HepG2 (cell line): ENCODE results near the gene PRM3. TPM values are rescaled to one million over a fixed set of nuclear protein-coding genes. Genes with fewer than 3 reads are reported as not detected.

Experiments used
- CC2D1A ChIP-seq: sonication (generic); formaldehyde crosslinking; IDR thresholded peaks from 2 replicates; pipeline ENCODE4 v1.8.1; 2023; ENCODE audit warnings: mild to moderate bottlenecking, missing genetic modification reagents
- HDAC6 ChIP-seq: fragments of 200-600 bp; sonication (generic); IDR thresholded peaks from 2 replicates; pipeline ENCODE4 v1.7.0; 2017; ENCODE audit warnings: mild to moderate bottlenecking, antibody characterized with exemption, low read length, low read depth
- IKZF4 ChIP-seq: sonication (generic); formaldehyde crosslinking; IDR thresholded peaks from 2 replicates; pipeline ENCODE4 v1.5.1; 2020; ENCODE audit warnings: borderline replicate concordance, mild to moderate bottlenecking, low read depth, missing genetic modification reagents; ENCODE audit errors: not compliant biosample characterization
- KDM2A ChIP-seq: sonication (generic); formaldehyde crosslinking; IDR thresholded peaks from 2 replicates; pipeline ENCODE4 v1.4.0; 2020; ENCODE audit warnings: low read depth, missing genetic modification reagents, borderline replicate concordance
- KLF9 ChIP-seq: IDR thresholded peaks from 2 replicates; pipeline ENCODE4 v1.6.1; 2016; ENCODE audit warnings: low read depth
- MAFK ChIP-seq, 2 experiments: IDR thresholded peaks in 1 of 2; conservative IDR thresholded peaks in 1 of 2; 2 replicates each; pipeline ENCODE4 v1.6.1; 2011; ENCODE audit warnings: improper control_type of control experiment in 2 of 2, low read length in 2 of 2
- POGZ ChIP-seq: sonication (generic); formaldehyde crosslinking; IDR thresholded peaks from 2 replicates; pipeline ENCODE4 v1.4.0; 2020; ENCODE audit warnings: mild to moderate bottlenecking, missing genetic modification reagents
- POLR2G ChIP-seq: fragments of 200-400 bp; formaldehyde crosslinking; IDR thresholded peaks from 2 replicates; pipeline ENCODE4 v1.6.1; 2018; ENCODE audit warnings: mild to moderate bottlenecking, low read depth, low read length, moderate library complexity
- SMAD3 ChIP-seq: sonication (generic); formaldehyde crosslinking; IDR thresholded peaks from 2 replicates; pipeline ENCODE4 v1.4.0; 2020; ENCODE audit warnings: missing genetic modification reagents
- STAT5B ChIP-seq: sonication (generic); formaldehyde crosslinking; IDR thresholded peaks from 2 replicates; pipeline ENCODE4 v1.4.0; 2020; ENCODE audit warnings: missing genetic modification reagents
- TAF1 ChIP-seq: sonication (generic); formaldehyde crosslinking; IDR thresholded peaks from 2 replicates; pipeline ENCODE4 v1.4.0; 2020; ENCODE audit warnings: missing genetic modification reagents
- ZEB1 ChIP-seq: IDR thresholded peaks from 2 replicates; pipeline ENCODE4 v1.6.1; 2012; ENCODE audit warnings: mild to moderate bottlenecking, low read depth, inconsistent platforms; ENCODE audit not compliant: insufficient replicate concordance
- ZFP82 ChIP-seq: sonication (generic); formaldehyde crosslinking; IDR thresholded peaks from 2 replicates; pipeline ENCODE4 v1.5.1; 2020; ENCODE audit warnings: mild to moderate bottlenecking, missing genetic modification reagents, borderline replicate concordance
- ZNF430 ChIP-seq: sonication (generic); formaldehyde crosslinking; IDR thresholded peaks from 2 replicates; pipeline ENCODE4 v1.9.0; 2021; ENCODE audit warnings: mild to moderate bottlenecking, missing genetic modification reagents
- polyA plus RNA-seq, 8 experiments: library from polyadenylated mRNA; depleted of rRNA in 3 of 8; stranded (reverse) in 7 of 8; unstranded in 1 of 8; fragments of >200 nt; fragmentation: Illumina TruSeq in 4 of 8; extraction: Trizol in 4 of 8; gene quantifications; 2 replicates each; pipeline versions ENCODE4 v1.2.1 to v1.2.3, GENCODE V29; 2011 to 2016; ENCODE audit warnings: low read depth in 4 of 8, missing spikeins in 1 of 8, mixed read lengths in 1 of 8; ENCODE audit not compliant: insufficient read depth in 1 of 8
- total RNA-seq, 5 experiments: library from RNA; depleted of rRNA; stranded (reverse); fragments of >200 nt; fragmentation: Illumina TruSeq; extraction: Trizol; gene quantifications; 2 replicates each; pipeline ENCODE4 v1.2.3, GENCODE V29; 2016; ENCODE audit warnings: low read depth in 1 of 5
- TF ChIP-seq, protein P1 (sequence below): sonication (generic); formaldehyde crosslinking; IDR thresholded peaks from one replicate; pipeline ENCODE4 v1.5.1; 2020; ENCODE audit warnings: mild to moderate bottlenecking, missing genetic modification reagents; ENCODE audit errors: not compliant biosample characterization
- TF ChIP-seq, protein P2 (sequence below): sonication (generic); formaldehyde crosslinking; IDR thresholded peaks from 2 replicates; pipeline ENCODE4 v1.5.1; 2020; ENCODE audit warnings: missing genetic modification reagents, mild to moderate bottlenecking, borderline replicate concordance
- TF ChIP-seq, protein P3 (sequence below): sonication (generic); formaldehyde crosslinking; IDR thresholded peaks from 2 replicates; pipeline ENCODE4 v1.5.0; 2020; ENCODE audit warnings: missing genetic modification reagents

The PRM3 gene
- total and polyA plus RNA-seq, 2 of the 13 experiments (the other 11 are each of a cell fraction or from before 2014, with no cell fraction given) = not detected

DNA sequence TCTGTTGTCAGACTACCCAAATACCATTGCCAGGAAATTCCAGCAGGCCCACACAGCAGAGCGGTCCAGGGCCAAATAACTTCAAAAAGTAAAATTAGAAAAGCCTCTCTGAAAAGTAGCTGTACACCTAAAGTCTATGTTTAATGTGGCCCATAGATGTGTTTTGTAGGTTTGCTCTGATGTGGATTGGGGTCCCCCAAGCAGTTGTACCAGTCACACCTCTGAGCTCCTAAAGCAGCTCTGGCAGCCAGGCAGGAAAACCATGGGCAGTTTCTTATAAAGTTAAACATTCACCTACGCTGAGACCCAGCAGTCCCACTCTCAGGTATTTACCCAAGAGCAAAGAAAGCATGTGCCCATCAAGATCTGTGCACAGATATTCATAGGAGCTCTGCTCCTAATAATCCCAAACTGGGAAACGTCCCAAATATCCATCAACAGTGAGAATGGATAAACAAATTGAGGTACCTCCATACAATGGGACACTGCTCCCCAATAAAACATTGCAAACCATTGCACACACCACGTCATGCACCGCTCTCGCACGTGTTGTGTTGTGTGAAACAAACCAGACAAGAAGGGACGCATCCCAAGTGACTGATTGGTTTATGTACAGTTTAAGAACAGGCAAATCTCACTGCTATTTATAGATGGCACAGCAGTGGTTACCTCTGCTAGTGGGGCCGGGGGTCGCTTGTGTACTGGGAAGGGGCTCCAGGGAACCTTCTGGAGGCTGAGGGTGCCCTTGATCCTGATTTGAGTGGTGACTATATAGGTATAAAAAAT is 23.5 kb upstream of the PRM3 start (continued):
- TF ChIP-seq, protein P1, sequence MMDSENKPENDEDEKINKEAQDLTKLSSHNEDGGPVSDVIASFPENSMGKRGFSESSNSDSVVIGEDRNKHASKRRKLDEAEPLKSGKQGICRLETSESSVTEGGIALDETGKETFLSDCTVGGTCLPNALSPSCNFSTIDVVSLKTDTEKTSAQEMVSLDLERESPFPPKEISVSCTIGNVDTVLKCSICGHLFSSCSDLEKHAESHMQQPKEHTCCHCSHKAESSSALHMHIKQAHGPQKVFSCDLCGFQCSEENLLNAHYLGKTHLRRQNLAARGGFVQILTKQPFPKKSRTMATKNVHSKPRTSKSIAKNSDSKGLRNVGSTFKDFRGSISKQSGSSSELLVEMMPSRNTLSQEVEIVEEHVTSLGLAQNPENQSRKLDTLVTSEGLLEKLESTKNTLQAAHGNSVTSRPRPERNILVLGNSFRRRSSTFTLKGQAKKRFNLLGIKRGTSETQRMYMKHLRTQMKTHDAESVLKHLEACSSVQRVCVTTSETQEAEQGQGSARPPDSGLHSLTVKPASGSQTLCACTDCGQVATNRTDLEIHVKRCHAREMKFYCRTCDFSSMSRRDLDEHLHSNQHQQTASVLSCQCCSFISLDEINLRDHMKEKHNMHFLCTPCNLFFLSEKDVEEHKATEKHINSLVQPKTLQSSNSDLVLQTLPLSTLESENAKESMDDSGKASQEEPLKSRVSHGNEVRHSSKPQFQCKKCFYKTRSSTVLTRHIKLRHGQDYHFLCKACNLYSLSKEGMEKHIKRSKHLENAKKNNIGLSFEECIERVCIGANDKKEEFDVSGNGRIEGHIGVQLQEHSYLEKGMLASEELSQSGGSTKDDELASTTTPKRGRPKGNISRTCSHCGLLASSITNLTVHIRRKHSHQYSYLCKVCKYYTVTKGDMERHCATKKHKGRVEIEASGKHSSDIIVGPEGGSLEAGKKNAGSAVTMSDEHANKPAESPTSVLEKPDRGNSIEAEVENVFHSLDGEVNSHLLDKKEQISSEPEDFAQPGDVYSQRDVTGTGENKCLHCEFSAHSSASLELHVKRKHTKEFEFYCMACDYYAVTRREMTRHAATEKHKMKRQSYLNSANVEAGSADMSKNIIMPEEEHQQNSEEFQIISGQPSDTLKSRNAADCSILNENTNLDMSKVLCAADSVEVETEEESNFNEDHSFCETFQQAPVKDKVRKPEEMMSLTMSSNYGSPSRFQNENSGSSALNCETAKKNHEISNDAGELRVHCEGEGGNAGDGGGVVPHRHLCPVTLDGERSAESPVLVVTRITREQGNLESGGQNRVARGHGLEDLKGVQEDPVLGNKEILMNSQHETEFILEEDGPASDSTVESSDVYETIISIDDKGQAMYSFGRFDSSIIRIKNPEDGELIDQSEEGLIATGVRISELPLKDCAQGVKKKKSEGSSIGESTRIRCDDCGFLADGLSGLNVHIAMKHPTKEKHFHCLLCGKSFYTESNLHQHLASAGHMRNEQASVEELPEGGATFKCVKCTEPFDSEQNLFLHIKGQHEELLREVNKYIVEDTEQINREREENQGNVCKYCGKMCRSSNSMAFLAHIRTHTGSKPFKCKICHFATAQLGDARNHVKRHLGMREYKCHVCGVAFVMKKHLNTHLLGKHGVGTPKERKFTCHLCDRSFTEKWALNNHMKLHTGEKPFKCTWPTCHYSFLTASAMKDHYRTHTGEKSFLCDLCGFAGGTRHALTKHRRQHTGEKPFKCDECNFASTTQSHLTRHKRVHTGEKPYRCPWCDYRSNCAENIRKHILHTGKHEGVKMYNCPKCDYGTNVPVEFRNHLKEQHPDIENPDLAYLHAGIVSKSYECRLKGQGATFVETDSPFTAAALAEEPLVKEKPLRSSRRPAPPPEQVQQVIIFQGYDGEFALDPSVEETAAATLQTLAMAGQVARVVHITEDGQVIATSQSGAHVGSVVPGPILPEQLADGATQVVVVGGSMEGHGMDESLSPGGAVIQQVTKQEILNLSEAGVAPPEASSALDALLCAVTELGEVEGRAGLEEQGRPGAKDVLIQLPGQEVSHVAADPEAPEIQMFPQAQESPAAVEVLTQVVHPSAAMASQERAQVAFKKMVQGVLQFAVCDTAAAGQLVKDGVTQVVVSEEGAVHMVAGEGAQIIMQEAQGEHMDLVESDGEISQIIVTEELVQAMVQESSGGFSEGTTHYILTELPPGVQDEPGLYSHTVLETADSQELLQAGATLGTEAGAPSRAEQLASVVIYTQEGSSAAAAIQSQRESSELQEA (CRISPR knock-in tag) = peak; percentile 1
- TF ChIP-seq, protein P2, sequence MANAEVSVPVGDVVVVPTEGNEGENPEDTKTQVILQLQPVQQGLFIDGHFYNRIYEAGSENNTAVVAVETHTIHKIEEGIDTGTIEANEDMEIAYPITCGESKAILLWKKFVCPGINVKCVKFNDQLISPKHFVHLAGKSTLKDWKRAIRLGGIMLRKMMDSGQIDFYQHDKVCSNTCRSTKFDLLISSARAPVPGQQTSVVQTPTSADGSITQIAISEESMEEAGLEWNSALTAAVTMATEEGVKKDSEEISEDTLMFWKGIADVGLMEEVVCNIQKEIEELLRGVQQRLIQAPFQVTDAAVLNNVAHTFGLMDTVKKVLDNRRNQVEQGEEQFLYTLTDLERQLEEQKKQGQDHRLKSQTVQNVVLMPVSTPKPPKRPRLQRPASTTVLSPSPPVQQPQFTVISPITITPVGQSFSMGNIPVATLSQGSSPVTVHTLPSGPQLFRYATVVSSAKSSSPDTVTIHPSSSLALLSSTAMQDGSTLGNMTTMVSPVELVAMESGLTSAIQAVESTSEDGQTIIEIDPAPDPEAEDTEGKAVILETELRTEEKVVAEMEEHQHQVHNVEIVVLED (CRISPR knock-in tag) = no peak
- TF ChIP-seq KDM2A (CRISPR knock-in tag) = peak; percentile 9; the same call in 1 of the 2 replicates
- no peak for TF ChIP-seq MAFK (conservative IDR thresholded peaks at IDR 0.05 in 1 of 2, IDR thresholded peaks at IDR 0.05 in 1 of 2; ENCODE audit: low read length in 2 of 2)
- TF ChIP-seq ZEB1 = peak; percentile 75
- no peak for TF ChIP-seq IKZF4 (CRISPR knock-in tag)
- TF ChIP-seq POGZ (CRISPR knock-in tag) = peak; percentile 49; the same call in 1 of the 2 replicates
- peak; percentile 66; the same call in 1 of the 2 replicates for TF ChIP-seq TAF1 (CRISPR knock-in tag)
- TF ChIP-seq CC2D1A (CRISPR knock-in tag) = no peak
- no peak for TF ChIP-seq STAT5B (CRISPR knock-in tag)
- TF ChIP-seq ZFP82 = no peak
- no peak for TF ChIP-seq HDAC6
- peak; percentile 50; the same call in 1 of the 2 replicates for TF ChIP-seq ZNF430 (CRISPR knock-in tag)
- TF ChIP-seq SMAD3 (CRISPR knock-in tag) = 0 out of 2 replicates have a peak, but pooled peaks have one; percentile 19
- TF ChIP-seq POLR2G = peak; percentile 86
- TF ChIP-seq, protein P3, sequence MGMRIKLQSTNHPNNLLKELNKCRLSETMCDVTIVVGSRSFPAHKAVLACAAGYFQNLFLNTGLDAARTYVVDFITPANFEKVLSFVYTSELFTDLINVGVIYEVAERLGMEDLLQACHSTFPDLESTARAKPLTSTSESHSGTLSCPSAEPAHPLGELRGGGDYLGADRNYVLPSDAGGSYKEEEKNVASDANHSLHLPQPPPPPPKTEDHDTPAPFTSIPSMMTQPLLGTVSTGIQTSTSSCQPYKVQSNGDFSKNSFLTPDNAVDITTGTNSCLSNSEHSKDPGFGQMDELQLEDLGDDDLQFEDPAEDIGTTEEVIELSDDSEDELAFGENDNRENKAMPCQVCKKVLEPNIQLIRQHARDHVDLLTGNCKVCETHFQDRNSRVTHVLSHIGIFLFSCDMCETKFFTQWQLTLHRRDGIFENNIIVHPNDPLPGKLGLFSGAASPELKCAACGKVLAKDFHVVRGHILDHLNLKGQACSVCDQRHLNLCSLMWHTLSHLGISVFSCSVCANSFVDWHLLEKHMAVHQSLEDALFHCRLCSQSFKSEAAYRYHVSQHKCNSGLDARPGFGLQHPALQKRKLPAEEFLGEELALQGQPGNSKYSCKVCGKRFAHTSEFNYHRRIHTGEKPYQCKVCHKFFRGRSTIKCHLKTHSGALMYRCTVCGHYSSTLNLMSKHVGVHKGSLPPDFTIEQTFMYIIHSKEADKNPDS (CRISPR knock-in tag) = no peak
- no peak for TF ChIP-seq KLF9
